Stimulated activated naive CD8-positive, alpha-beta T cell treated with anti-CD3 and anti-CD28 coated beads, Interleukin-15, Interleukin-2, amounts not matched to agents 100 U/mL and 50 U/mL, for 24 hours (primary cell): ENCODE measurements around the gene HIRIP3.
A peak's percentile ranks its signal among the peaks of the same experiment; 100 is the strongest.

ENCODE experiments used
- ATAC-seq: fragments of 150-1000 bp; cut with Tn5 transposase; one replicate; pipeline ENCODE4 v1.10.0; 2021
- DNase-seq: peaks from one replicate; pipeline ENCODE4 v3.0.0; 2021

HIRIP3 gene

DNA sequence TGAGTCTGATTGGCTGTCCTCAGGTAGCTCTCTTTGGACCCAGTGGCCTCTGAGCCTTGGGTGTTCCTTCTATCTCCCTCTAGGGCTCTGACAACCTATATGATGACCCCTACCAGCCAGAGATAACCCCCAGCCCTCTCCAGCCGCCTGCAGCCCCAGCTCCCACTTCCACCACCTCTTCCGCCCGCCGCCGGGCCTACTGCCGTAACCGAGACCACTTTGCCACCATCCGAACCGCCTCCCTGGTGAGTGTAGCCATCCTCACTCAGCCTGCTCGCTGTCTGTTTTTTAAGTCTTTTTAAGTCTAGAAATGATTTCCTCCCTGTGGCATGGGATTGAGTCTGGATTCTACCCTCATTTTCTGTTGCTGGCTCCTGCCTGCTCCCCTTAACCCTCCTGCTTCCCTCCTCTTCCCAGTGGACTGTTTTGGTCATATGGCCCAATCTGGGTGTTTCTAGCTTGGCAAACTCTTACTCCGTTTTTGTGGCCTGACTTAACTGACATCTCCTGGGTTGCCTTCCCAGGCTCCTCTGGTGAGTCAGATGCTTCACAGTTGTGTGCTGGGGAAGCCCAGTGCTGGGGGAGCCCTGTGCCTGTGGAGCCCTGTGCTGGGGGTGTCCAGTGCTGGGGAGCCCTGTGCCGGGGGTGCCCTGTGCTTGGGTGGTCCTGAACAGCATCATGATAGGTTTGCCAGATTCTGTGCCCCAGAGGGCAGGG, 11.8 kb downstream of the HIRIP3 start:
- DNase-seq (no peak), ATAC-seq (no peak)

GRCh38 chr16:29982560-29983419, 12.6 kb downstream of the HIRIP3 start:
- DNase-seq (no peak), ATAC-seq (no peak)

DNA sequence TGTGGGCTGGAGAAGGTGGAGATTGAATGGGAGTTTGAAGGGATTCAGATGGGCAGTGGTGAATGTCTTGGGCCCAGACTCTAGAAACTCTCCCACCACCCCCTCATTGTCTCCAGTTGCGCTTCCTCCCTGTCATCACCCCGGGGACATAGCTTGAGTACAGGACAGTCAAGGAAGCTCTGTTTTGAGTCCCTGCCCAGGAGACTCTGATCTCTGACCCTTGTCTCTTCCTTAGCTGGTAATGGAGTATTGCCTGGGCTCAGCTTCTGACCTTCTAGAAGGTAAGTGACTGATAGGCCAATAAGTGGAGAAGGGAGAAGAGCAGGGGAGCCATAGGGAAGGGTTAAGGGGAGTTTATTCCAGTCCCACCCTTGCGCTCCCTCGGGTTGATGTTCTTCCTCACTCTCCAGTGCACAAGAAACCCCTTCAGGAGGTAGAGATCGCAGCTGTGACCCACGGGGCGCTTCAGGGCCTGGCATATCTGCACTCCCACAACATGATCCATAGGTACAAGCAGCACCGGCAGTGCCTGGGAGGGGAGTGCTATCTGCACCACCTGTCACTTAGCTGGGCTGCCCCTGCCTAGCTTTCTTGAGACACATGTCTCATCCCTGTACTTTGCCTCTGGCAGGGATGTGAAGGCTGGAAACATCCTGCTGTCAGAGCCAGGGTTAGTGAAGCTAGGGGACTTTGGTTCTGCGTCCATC, 16.7 kb downstream of the HIRIP3 start:
- DNase-seq, result no peak
- ATAC-seq, result no peak

DNA sequence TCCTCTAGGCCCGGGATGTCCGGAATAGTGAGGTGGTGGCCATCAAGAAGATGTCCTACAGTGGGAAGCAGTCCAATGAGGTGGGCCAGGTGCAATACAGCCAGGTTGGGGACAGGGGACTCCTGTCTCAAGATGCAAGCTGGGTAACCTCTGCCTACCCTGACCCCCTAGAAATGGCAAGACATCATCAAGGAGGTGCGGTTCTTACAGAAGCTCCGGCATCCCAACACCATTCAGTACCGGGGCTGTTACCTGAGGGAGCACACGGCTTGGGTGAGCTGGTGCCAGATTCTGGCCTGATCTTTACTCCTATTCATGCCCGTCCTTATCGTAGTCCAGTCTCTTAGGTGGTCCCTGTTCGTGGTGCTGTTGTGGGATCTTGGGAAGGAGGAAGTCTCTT, 17.3 kb downstream of the HIRIP3 start:
- ATAC-seq (no peak), DNase-seq (no peak)

DNA sequence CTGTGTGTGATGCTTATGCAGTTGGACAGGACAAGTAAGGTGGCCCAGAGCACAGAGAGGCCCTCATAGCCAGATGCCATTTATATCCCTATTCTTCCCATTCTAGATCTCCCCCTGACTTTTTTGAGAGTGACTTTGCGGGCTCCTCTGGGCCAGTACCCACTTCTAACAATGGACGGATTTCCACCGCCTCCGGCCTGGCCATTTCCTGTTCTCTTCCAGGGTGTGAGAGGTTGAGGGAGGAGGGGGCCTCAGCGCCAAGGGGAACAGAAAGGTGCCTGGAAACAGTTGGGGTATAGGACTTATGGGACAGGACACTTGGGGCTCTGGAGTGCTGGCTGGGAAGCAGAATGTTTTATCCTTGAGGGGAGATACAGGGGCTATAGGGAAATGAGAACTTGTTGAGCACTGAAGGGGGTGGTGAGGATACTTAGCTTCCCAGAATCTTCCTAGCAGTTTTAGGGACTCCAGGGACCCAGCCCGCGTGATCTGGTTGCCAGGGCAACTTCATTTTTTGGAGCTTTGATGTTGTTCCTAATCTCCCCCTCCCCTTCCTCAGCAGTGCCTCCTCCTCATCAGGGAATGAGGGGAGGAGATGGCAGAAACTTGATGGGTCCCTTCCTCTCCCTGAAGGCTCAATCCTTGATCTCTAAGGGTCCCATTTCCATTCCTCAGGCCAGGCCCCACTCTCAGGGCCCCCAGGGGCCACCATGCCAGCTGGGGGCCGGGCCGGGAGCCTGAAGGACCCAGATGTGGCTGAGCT, 18.2 kb downstream of the HIRIP3 start:
- no peak for ATAC-seq
- DNase-seq, result no peak

GRCh38 chr16:29975811-29976511, 19.5 kb downstream of the HIRIP3 start:
- no peak for ATAC-seq
- DNase-seq, result no peak

GRCh38 chr16:29975134-29975538, 20.3 kb downstream of the HIRIP3 start:
- ATAC-seq (no peak), DNase-seq (no peak)

DNA sequence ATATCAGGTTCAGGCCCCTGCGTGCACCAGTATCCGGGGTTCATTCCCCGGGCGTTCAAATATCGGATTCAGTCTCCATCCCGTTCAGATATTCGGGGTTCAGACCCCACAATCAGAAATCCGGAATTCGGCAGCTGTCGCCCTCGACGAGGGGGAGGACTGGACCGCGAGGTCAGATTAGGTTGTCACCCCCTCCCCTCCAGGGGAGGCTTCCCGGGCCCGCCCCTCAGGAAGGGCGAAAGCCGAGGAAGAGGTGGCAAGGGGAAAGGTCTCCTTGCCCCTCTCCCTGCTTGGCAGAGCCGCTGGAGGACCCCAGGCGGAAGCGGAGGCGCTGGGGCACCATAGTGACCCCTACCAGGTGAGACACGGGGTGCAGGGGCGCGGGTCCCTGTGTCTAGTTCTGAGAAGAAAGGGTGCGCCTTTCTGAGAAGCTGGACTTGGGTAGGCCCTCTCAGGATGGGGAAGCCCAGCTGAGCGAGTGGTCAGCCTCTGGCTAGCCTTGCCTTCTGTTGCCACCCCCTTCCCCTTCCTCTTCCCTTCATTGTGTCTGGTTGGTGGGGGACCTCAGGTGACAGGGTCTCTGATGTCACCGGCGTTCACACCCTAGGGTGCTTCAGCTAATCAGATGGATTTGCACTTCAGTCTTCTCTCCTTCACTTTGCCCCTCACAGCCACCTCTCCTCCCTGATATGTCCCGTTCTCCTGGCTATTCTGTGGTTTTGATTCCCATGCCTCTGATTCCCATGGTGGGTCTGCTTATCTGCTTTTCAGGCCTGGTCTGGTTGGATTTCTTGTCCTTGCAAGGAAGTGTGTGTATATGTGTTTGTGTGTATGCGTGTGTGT, 20.9 kb downstream of the HIRIP3 start:
- ATAC-seq (no peak), DNase-seq (peak; percentile 26)

DNA sequence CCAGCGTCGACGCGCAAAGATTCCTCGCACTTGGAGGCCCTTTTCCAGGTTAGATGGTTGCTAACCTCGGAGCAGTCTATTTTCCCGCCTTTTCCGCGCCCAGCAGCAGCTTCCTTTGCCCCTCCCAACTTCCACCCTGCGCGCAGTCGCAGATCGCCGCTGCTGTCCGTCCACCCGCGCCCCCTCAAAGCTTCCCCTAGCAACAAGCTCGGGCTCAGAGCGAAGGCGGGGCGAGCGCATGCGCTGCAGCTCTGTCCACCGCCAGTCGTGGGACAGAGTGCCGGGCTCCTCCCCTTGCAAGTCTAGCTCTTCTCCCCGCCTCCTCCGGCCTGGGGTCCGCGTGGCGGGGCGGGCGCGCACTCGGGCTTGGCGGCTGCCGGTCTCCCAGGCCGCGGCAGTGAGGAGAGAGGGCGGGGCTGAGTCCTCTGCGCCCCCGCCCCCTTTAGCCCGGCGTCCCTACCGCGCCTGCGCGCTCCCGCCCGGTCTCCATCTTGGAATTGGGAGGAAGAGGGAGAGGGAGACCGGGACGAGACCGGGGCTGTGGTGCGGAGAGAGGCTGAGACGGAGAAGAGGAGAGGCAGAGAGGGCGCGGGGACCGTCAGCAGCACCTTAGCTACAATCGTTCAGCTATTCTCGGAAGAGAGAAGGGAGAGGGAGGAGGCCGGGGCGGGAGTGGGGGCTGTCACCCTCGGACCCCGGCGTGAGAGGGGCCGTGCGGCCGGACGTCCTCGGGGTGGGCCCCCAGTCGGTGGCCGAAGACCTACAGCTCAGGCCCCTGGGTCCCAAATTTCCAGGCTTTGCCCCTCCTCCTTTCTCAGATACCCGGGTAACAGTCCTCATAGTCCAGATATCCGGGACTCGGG, 21.8 kb downstream of the HIRIP3 start, which contains the start of gene TAOK2:
TAOK2 (plus strand) TSS at position 485 of the 863 bp plus-strand sequence. CDS start 3,905 bp downstream, outside the sequence.
- peak; percentile 99 for ATAC-seq
- DNase-seq, result peak; percentile 98

GRCh38 chr16:29972992-29973383, 22.4 kb downstream of the HIRIP3 start:
- DNase-seq, result no peak
- ATAC-seq, result no peak

DNA sequence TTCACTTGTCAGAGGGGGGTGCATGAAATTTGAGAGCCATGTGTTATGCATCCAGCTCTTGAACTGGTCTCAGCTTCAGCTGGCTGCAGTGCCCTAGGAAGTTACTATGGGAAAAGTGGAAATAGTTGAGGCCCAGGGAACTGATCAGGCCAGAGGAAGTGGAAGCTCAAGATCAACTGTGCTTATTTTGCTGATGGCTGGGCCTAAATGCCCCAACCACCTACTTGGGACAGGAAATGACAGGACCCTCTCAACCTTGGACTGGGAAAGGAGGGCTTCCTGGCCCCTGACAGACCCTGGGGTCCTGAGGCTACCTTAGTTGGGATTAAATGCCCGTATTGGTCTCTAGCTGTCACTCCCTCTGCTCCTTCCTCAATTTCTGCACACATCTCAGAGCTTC, 22.9 kb downstream of the HIRIP3 start:
- DNase-seq, result no peak
- no peak for ATAC-seq

DNA sequence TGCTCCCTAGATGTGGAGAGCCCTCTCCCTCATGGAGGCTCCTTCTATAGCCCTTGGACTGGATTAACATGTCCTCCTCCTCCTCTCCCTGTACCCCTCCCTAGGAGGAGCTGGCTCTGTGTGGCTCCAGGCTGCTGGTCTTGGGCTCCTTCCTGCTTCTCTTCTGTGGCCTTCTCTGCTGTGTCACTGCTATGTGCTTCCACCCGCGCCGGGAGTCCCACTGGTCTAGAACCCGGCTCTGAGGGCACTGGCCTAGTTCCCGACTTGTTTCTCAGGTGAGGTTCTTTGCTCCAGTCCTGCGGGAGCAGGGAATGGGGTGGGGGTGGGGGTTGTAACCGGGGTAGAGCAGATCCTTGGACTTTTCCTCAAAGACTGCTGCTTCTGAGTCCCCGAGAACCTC, 24.1 kb downstream of the HIRIP3 start:
- ATAC-seq, result no peak

DNA sequence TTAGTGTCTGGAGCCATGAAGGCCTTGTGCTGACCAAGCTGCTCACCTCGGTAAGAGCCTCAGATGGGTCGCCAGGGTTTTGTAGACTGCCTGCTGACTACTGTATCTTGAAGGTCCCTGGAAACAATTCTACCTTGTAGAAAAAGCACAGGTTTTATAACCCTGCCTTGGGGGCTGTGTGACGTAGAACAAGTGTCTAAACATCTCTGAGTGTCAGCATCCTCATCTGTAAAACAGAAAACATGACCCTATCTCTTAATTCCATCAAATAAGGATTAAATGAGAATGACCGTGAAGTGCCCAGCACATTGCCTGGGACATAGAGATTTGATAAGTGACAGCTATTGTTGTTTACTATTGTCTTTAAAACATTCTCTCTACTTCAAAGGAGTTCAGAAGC, 27.2 kb downstream of the HIRIP3 start:
- DNase-seq (no peak), ATAC-seq (no peak)

More for the DNA sequence above, 24.1 kb downstream of the HIRIP3 start:
- no peak for DNase-seq

DNA sequence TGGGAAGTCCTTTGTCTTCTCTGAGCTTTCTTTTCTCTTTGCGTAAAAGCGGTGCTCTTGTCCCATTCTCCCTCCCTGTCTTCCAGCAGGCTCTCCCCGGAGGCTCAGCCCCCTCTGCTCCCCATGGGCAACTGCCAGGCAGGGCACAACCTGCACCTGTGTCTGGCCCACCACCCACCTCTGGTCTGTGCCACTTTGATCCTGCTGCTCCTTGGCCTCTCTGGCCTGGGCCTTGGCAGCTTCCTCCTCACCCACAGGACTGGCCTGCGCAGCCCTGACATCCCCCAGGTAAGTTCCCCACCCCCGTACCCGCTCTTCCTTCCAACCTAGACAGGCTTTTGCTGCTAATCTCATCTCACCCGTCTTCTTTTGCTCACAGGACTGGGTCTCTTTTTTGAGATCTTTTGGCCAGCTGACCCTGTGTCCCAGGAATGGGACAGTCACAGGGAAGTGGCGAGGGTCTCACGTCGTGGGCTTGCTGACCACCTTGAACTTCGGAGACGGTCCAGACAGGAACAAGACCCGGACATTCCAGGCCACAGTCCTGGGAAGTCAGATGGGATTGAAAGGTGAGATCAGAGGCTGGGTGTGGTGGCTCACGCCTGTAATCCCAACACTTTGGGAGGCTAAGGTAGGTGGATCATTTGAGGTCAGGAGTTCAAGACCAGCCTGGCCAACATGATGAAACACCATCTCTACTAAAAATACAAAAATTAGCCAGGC, 32.2 kb downstream of the HIRIP3 start:
- ATAC-seq, result no peak

DNA sequence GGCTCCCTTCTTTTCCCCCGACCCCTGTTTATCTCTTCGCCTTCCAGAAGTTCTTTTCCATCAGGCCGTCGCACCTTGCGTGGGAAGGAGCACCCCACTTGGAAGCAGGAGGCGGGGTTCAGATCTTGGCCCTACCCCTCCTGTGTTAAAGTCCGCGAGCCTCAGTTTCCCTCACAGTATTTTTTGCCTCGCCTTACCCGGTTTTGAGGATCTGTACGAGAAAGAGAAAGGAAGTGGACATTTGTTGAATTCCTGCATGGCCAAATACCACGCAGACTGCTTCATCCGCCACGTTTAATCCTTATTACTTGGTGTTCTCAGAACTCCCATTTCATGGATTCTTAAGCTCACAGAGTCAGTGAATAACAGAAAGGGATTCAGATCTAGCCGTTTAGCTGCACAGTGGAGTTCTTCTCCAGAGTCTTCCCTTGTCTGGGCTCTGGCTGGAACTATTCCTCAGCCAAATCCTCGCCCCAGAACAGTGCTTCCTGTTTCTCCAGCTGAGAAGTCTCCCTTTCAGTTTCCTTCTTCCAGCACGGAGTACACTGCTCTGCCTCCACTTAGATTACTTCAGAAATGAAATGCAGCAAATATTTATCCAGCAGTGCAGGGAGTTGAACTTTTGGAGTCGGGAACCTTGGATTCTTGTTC, 32.9 kb downstream of the HIRIP3 start:
- ATAC-seq (no peak), DNase-seq (no peak)

More for the DNA sequence above, 32.2 kb downstream of the HIRIP3 start:
- DNase-seq, result no peak

DNA sequence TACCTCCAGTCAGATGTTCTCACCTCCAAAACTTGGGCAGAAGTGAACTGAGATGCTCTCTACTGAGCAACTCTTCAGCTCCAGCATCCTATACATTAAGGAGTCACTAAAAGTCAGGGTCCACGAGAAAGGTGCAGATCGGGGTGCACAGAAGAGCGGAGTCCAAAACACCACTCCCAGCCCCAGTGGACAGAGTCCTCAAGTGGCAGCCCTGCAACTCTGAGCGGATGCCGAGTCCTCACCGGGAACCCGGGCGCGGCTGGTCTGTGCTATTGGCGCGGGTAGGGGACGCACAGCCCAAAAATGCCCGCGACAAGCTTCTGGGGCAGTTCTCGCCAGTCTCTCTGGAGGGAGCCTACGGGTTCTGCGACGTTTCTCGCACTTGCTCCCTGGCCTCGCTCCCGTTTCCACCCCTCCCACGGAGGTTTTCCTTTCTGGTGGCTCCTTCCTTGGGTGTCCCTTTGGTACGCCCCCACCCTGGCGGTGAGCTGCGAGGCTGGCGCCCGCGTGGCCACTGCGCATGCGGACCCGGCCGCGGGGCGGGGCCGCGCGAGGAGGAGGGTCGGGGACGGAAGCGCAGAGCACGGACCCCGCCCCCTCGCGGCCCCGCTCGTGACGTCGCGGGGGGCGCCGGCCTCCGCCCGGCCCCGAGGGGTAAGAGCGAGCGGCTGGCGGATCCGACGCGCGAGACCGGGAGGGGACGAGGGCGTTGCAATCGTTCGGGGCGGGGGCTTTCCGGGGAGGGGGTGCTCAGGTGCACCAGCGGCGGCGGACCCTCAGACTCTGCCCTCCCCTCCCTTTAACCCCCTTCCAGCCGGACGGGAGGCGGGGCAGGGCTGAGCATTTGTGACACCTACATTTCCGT, 33.7 kb downstream of the HIRIP3 start, which contains the start of gene TMEM219:
TMEM219 (plus strand) TSS at position 601 of the 865 bp plus-strand sequence. CDS start 1,065 bp downstream, outside the sequence.
- peak; percentile 95 for DNase-seq

GRCh38 chr16:29961127-29961478, 34.3 kb downstream of the HIRIP3 start:
- ATAC-seq (no peak), DNase-seq (no peak)

More for the DNA sequence above, 33.7 kb downstream of the HIRIP3 start, which contains the start of gene TMEM219:
- peak; percentile 96 for ATAC-seq
